Progenitor cell of endocrine pancreas (in vitro differentiated cells): Measurements from ENCODE around the gene NR6A1. TPM values are rescaled to one million over a fixed set of nuclear protein-coding genes. Genes with fewer than 3 reads are reported as not detected.

Source experiments
- DNase-seq: peaks from one replicate; pipeline ENCODE4 v3.0.0; 2021; ENCODE audit warnings: low spot score; ENCODE audit not compliant: unreplicated experiment
- H3K27ac Mint-ChIP-seq: 2 replicates; pipeline ENCODE4 v1.8.0; 2021; ENCODE audit warnings: mild to moderate bottlenecking, moderate library complexity, mixed read lengths
- H3K27me3 Mint-ChIP-seq: 2 replicates; pipeline ENCODE4 v1.8.0; 2021; ENCODE audit warnings: mixed read lengths
- H3K36me3 Mint-ChIP-seq: 2 replicates; pipeline ENCODE4 v1.8.0; 2022; ENCODE audit warnings: mixed read lengths; ENCODE audit not compliant: insufficient read depth
- H3K4me1 Mint-ChIP-seq: 2 replicates; pipeline ENCODE4 v1.8.0; 2021; ENCODE audit warnings: low read depth, mixed read lengths
- H3K4me3 Mint-ChIP-seq: 2 replicates; pipeline ENCODE4 v1.8.0; 2021; ENCODE audit warnings: low read depth, mild to moderate bottlenecking, moderate library complexity, mixed read lengths
- H3K9me3 Mint-ChIP-seq: 2 replicates; pipeline ENCODE4 v1.8.0; 2021; ENCODE audit warnings: low read depth, mixed read lengths
- total RNA-seq: library from RNA; stranded (reverse); gene quantifications from 2 replicates; pipeline ENCODE4 v1.2.1, GENCODE V29; 2021
- TF ChIP-seq, protein P1 (sequence below): fragments of 200-600 bp; sonication (generic); IDR thresholded peaks from one replicate; pipeline ENCODE4 v1.5.0; 2021; ENCODE audit warnings: antibody characterized with exemption, mild to moderate bottlenecking; ENCODE audit not compliant: unreplicated experiment

The NR6A1 gene
- total RNA-seq, 1 donor from 2014 or later = 86.4 TPM

DNA sequence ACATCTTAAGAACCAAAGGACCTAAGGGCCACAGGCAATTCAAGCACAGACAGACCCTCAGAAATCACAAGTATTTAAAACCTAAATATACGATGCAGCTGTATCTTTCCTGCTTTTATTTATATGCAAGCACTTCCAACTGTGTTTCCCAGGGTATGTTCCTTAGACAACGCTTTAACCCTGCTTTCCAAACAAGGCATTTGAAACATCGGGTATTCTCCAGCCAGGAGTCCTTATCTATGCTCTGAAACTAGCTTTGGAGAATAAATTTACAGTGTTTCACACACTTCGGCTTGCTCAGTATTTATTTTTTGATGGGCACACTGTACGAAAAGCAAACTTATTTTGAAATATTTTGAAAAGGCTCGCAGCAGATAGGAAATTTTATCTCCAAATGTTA lies 13.5 kb downstream of the NR6A1 start:
- H3K27ac Mint-ChIP-seq = peak overlapping the region; percentile 87
- DNase-seq = no peak

DNA sequence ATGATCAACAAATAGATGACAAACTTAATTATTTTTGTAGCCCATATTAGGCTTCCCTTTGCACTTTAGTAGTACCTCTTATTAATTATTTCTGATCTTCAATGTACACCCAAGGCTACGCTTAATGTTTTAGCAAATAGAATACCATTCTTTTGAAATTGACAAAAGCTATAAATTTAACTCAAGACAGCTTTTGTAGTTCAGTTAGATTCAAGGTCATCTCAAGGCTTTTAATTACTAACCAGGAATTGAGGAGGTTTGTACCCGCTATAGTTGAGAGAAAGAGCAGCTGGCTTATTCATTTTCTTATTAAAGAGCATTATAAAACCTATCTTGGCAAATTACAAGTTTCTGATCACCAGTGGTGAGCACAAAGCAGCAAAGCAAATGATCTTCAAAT lies 15.1 kb downstream of the NR6A1 start:
- no peaks in the 10 kb centered on the region for H3K36me3 Mint-ChIP-seq
- no peaks in the 10 kb centered on the region for H3K27me3 Mint-ChIP-seq
- no peak overlapping the region for H3K27ac Mint-ChIP-seq
- TF ChIP-seq, protein P1, sequence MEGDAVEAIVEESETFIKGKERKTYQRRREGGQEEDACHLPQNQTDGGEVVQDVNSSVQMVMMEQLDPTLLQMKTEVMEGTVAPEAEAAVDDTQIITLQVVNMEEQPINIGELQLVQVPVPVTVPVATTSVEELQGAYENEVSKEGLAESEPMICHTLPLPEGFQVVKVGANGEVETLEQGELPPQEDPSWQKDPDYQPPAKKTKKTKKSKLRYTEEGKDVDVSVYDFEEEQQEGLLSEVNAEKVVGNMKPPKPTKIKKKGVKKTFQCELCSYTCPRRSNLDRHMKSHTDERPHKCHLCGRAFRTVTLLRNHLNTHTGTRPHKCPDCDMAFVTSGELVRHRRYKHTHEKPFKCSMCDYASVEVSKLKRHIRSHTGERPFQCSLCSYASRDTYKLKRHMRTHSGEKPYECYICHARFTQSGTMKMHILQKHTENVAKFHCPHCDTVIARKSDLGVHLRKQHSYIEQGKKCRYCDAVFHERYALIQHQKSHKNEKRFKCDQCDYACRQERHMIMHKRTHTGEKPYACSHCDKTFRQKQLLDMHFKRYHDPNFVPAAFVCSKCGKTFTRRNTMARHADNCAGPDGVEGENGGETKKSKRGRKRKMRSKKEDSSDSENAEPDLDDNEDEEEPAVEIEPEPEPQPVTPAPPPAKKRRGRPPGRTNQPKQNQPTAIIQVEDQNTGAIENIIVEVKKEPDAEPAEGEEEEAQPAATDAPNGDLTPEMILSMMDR = no peak
- no peaks in the 10 kb centered on the region for H3K9me3 Mint-ChIP-seq
- no peak overlapping the region for H3K4me3 Mint-ChIP-seq
- peaks cover 66% of the 10 kb centered on the region for H3K4me1 Mint-ChIP-seq
- no peak for DNase-seq

More for the DNA sequence above, 13.5 kb downstream of the NR6A1 start:
- TF ChIP-seq, protein P1 = no peak
- Mint-ChIP-seq H3K36me3 (no peaks in the 10 kb centered on the region), H3K4me3 (peak overlapping the region; percentile 45), H3K9me3 (no peaks in the 10 kb centered on the region), H3K4me1 (peaks cover 79% of the 10 kb centered on the region), H3K27me3 (no peaks in the 10 kb centered on the region)

DNA sequence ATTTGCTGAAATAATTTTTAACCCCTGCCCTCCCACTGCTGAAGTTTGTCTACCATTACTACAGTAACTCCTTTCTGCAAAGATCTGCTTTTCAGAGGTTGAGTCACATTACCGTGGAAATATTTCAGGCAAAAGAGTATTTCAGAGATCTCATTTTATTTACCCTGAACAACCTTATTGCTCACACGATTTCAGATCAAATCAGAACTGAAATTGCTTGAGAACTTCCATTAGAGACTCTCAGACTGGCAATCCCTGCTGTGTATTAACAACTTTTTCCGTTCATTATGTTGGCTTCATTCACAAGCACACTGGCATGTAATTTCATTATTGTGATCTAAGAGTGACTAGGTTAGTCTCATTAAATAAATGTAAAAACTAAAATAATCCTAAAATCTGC lies 16.1 kb downstream of the NR6A1 start:
- no peak for DNase-seq
- H3K27me3 Mint-ChIP-seq = no peaks in the 10 kb centered on the region
- H3K9me3 Mint-ChIP-seq = no peaks in the 10 kb centered on the region
- TF ChIP-seq, protein P1 = no peak
- H3K4me3 Mint-ChIP-seq = no peak overlapping the region
- peaks cover 60% of the 10 kb centered on the region for H3K4me1 Mint-ChIP-seq
- no peaks in the 10 kb centered on the region for H3K36me3 Mint-ChIP-seq
- H3K27ac Mint-ChIP-seq = no peak overlapping the region

DNA sequence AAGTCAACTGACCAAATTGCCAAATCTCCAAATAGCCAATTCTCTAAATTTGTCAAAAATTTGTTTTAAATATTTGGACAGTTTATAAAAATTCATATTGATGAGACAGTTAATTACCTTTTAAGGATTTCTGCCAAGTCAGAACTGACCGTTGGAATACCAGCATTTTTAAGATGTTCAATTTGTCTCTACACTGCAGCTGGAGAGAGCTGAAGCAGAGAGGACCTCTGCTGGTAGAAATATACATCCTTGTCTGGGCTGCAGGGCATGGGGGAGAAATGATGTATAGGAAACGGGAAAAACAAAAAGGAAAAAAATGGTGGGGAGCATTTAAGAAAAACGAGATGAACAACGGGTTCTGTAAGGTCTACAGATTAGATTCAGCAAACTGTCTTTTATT lies 16.8 kb downstream of the NR6A1 start:
- no peak overlapping the region for H3K4me3 Mint-ChIP-seq
- H3K9me3 Mint-ChIP-seq = no peaks in the 10 kb centered on the region
- no peak for DNase-seq
- peaks cover 3% of the 10 kb centered on the region for H3K36me3 Mint-ChIP-seq
- H3K4me1 Mint-ChIP-seq = peaks cover 59% of the 10 kb centered on the region
- H3K27ac Mint-ChIP-seq = no peak overlapping the region
- H3K27me3 Mint-ChIP-seq = no peaks in the 10 kb centered on the region
- TF ChIP-seq, protein P1 = peak; percentile 47

DNA sequence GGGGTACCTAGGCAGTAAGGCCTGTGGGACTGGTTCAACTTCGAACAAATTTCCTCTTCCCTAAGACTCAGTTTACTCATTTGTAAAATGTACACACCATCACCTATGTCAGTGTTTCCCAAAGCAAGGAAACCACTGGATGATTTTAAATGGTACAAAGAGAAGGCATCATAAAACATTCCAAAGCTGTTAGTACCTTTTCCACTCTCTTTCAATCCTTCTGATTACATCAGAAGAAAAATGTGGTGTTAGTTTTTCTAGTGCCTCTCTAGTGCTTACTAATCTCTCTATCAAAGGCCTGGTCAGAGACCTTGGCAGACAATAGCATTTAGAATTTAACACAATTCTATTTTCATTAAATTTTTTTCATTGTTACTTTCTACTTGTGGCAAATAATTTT lies 18.1 kb downstream of the NR6A1 start:
- TF ChIP-seq, protein P1 = no peak
- H3K27ac Mint-ChIP-seq = peak overlapping the region; percentile 47
- DNase-seq = no peak
- H3K4me1 Mint-ChIP-seq = peaks cover 46% of the 10 kb centered on the region
- no peak overlapping the region for H3K4me3 Mint-ChIP-seq
- no peaks in the 10 kb centered on the region for H3K9me3 Mint-ChIP-seq
- H3K27me3 Mint-ChIP-seq = no peaks in the 10 kb centered on the region
- H3K36me3 Mint-ChIP-seq = peaks cover 3% of the 10 kb centered on the region
